ENCODE results near the gene GDF7. TPM values are rescaled to one million over a fixed set of nuclear protein-coding genes. Genes with fewer than 3 reads are reported as not detected.

Gene GDF7
- total RNA-seq (2014; rRNA removed; shearing (Covaris generic)) = not detected in 2 replicates

- DNase-seq (ENCODE audit: low read depth) = no peak
Observed at GRCh38 chr2:20666304-20667150, at the start of gene GDF7. Gene GDF7 (plus strand): TSS chr2:20667144. CDS start chr2:20667240, 96 bp downstream.

- peak; percentile 98 for DNase-seq (ENCODE audit: low read depth)
Observed at GRCh38 chr2:20617892-20618467, 49.0 kb upstream of the GDF7 start.

GRCh38 chr2:20618468-20618885 is 48.5 kb upstream of the GDF7 start:
- DNase-seq (ENCODE audit: low read depth) = no peak

- no peak for DNase-seq (ENCODE audit: low read depth)
Observed at GRCh38 chr2:20618886-20619521, 47.9 kb upstream of the GDF7 start.

- no peak for DNase-seq (ENCODE audit: low read depth)
Observed at GRCh38 chr2:20619624-20620024, 47.3 kb upstream of the GDF7 start.

- no peak for DNase-seq (ENCODE audit: low read depth)
Observed at GRCh38 chr2:20620271-20620681, 46.7 kb upstream of the GDF7 start.

- DNase-seq (ENCODE audit: low read depth) = no peak
Observed at GRCh38 chr2:20620696-20621365, 46.1 kb upstream of the GDF7 start.

GRCh38 chr2:20621366-20622295 is 45.3 kb upstream of the GDF7 start:
- DNase-seq (ENCODE audit: low read depth) = no peak

GRCh38 chr2:20622296-20622686 is 44.7 kb upstream of the GDF7 start:
- no peak for DNase-seq (ENCODE audit: low read depth)

- DNase-seq (ENCODE audit: low read depth) = no peak
Observed at GRCh38 chr2:20622731-20623130, 44.2 kb upstream of the GDF7 start.

GRCh38 chr2:20623241-20623640 is 43.7 kb upstream of the GDF7 start:
- no peak for DNase-seq (ENCODE audit: low read depth)

GRCh38 chr2:20623741-20624155 is 43.2 kb upstream of the GDF7 start:
- DNase-seq (ENCODE audit: low read depth) = no peak

GRCh38 chr2:20624156-20624883 is 42.6 kb upstream of the GDF7 start:
- DNase-seq (ENCODE audit: low read depth) = no peak

GRCh38 chr2:20624884-20625485 is 42.0 kb upstream of the GDF7 start:
- DNase-seq (ENCODE audit: low read depth) = no peak

GRCh38 chr2:20625491-20626391 is 41.2 kb upstream of the GDF7 start:
- DNase-seq (ENCODE audit: low read depth) = no peak

- DNase-seq (ENCODE audit: low read depth) = no peak
Observed at GRCh38 chr2:20626392-20626697, 40.6 kb upstream of the GDF7 start.

- DNase-seq (ENCODE audit: low read depth) = no peak
Observed at GRCh38 chr2:20626698-20627513, 40.0 kb upstream of the GDF7 start.

- DNase-seq (ENCODE audit: low read depth) = no peak
Observed at GRCh38 chr2:20627712-20628380, 39.1 kb upstream of the GDF7 start.

Measured in RPMI7951 (cell line).